Measurements from ENCODE around the gene TIE1.
A peak's percentile ranks its signal among the peaks of the same experiment; 100 is the strongest.

DNA sequence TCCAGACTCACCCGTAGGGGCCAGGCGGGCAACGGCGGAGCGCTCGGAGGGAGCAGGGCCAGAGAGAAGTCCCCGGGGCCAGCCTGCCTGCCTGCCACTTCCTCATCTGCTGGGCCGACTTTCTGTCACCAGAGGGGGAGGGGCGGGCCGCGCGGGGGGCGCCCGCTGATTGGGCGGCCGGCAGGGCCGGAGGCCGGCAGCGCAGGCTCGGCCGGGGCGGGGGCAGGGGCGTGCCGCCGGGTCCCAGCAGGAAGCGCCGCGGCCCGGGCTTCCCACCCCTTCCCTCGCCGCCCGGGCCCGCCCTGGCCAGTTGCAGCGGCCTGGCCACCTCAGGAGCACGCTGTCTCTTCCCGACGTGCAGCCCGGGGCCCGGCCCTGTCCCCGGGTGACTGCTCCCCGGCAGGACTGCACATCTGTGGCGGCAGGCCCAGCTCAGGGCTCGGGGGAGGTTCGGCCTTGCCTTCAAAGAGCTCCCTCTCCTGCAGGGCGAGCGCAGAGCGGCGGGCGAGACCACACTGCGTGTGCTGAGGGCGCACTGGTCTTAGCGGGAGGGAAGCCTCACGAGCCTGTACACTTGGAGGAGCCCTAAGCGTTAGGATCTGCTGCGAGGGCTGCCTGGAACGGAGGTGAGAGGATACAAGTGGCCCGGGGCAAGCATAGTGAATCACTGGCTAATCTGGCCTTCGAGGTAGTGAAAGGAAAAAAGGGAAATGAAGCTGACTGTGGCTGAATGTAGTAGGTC, 67.3 kb downstream of the TIE1 start, which contains the start of gene ELOVL1:
- TF ChIP-seq CTCF (IDR thresholded peaks at IDR 0.05; ENCODE audit: low read depth, low read length) (peak; percentile 22; the same call in 1 of the 2 replicates), EZH2phosphoT487 (IDR thresholded peaks at IDR 0.05; ENCODE audit: low read depth) (no peak)

Data from OCI-LY3 (cell line).